ENCODE measurements around the gene MYO18A. TPM values are rescaled to one million over a fixed set of nuclear protein-coding genes. Genes with fewer than 3 reads are reported as not detected.

MYO18A gene
- total and polyA plus RNA-seq, 7 experiments from 2014 or later: 10.2 to 144 (median 95.3) TPM

- Mint-ChIP-seq H3K4me1 (peaks cover 0 to 14% (median 0%) of the 10 kb centered on the region in 7 donors), H3K9me3 (no peaks in the 10 kb centered on the region), H3K36me3 (no peaks in the 10 kb centered on the region), H3K27ac (no peak overlapping the region), H3K27me3 (peaks cover 0 to 23% (median 11%) of the 10 kb centered on the region in 5 donors), H3K4me3 (no peak overlapping the region)
- Histone ChIP-seq H3K4me1 (ENCODE audit: control insufficient read depth in 2 of 2, insufficient read depth in 2 of 2, low read length in 2 of 2) (no peaks in the 10 kb centered on the region), H3K36me3 (ENCODE audit: control insufficient read depth in 2 of 3, insufficient read depth in 3 of 3, low read length in 3 of 3) (no peaks in the 10 kb centered on the region), H3K4me3 (ENCODE audit: low read length) (no peak overlapping the region), H3K9me3 (ENCODE audit: control insufficient read depth in 2 of 3, low read length in 3 of 3) (no peaks in the 10 kb centered on the region), H3K27me3 (ENCODE audit: control insufficient read depth in 2 of 2, insufficient read depth in 2 of 2, low read length in 2 of 2) (no peaks in the 10 kb centered on the region), H3K27ac (ENCODE audit: low read depth, low read length) (no peak overlapping the region)
- ATAC-seq (no peak), DNase-seq (no peak)
- ChIA-PET POLR2A (no interaction called here), CTCF (no interaction called here)
- intact Hi-C loops (cut with micrococcal nuclease): no loop called here
These were observed 138.0 kb downstream of the MYO18A start for GRCh38 chr17:29042026-29042678.

- H3K27me3 Mint-ChIP-seq: peaks cover 0 to 24% (median 10%) of the 10 kb centered on the region in 5 donors
- Histone ChIP-seq H3K27me3 (ENCODE audit: control insufficient read depth in 2 of 2, insufficient read depth in 2 of 2, low read length in 2 of 2) (no peaks in the 10 kb centered on the region), H3K36me3 (ENCODE audit: control insufficient read depth in 2 of 3, insufficient read depth in 3 of 3, low read length in 3 of 3) (no peaks in the 10 kb centered on the region), H3K9me3 (ENCODE audit: control insufficient read depth in 2 of 3, low read length in 3 of 3) (no peaks in the 10 kb centered on the region), H3K4me1 (ENCODE audit: control insufficient read depth in 2 of 2, insufficient read depth in 2 of 2, low read length in 2 of 2) (no peaks in the 10 kb centered on the region), H3K4me3 (ENCODE audit: low read length) (no peak overlapping the region), H3K27ac (ENCODE audit: low read depth, low read length) (no peak overlapping the region)
- no peaks in the 10 kb centered on the region for H3K36me3 Mint-ChIP-seq
- ChIA-PET CTCF (interaction anchor here (0.7 kb wide), 1 partner anchor 17 kb away, joined by 3 read pairs; no protein-coding TSS in a partner anchor), POLR2A (no interaction called here)
- no peak for DNase-seq
- no peak for ATAC-seq
- intact Hi-C loops (cut with micrococcal nuclease): no loop called here
- peaks cover 0 to 14% (median 0%) of the 10 kb centered on the region in 7 donors for H3K4me1 Mint-ChIP-seq
- no peak overlapping the region for H3K27ac Mint-ChIP-seq
- no peaks in the 10 kb centered on the region for H3K9me3 Mint-ChIP-seq
- no peak overlapping the region for H3K4me3 Mint-ChIP-seq
These were observed 138.6 kb downstream of the MYO18A start for GRCh38 chr17:29041571-29041970.

- H3K27me3 Mint-ChIP-seq: peaks cover 4 to 24% (median 10%) of the 10 kb centered on the region in 5 donors
- H3K36me3 Mint-ChIP-seq: no peaks in the 10 kb centered on the region
- Histone ChIP-seq H3K27ac (ENCODE audit: low read depth, low read length) (no peak overlapping the region), H3K4me3 (ENCODE audit: low read length) (no peak overlapping the region), H3K27me3 (ENCODE audit: control insufficient read depth in 2 of 2, insufficient read depth in 2 of 2, low read length in 2 of 2) (no peaks in the 10 kb centered on the region), H3K4me1 (ENCODE audit: control insufficient read depth in 2 of 2, insufficient read depth in 2 of 2, low read length in 2 of 2) (no peaks in the 10 kb centered on the region), H3K36me3 (ENCODE audit: control insufficient read depth in 2 of 3, insufficient read depth in 3 of 3, low read length in 3 of 3) (no peaks in the 10 kb centered on the region), H3K9me3 (ENCODE audit: control insufficient read depth in 2 of 3, low read length in 3 of 3) (no peaks in the 10 kb centered on the region)
- no peak overlapping the region for H3K27ac Mint-ChIP-seq
- ChIA-PET CTCF (interaction anchor here (0.7 kb wide), 1 partner anchor 18 kb away, joined by 3 read pairs; no protein-coding TSS in a partner anchor), POLR2A (no interaction called here)
- ATAC-seq: no peak
- DNase-seq: no peak
- H3K4me1 Mint-ChIP-seq: peaks cover 0 to 14% (median 0%) of the 10 kb centered on the region in 7 donors
- peaks cover 0 to 2% (median 0%) of the 10 kb centered on the region in 11 donors for H3K9me3 Mint-ChIP-seq
- H3K4me3 Mint-ChIP-seq: no peak overlapping the region
- intact Hi-C loops (cut with micrococcal nuclease): no loop called here
These were observed 139.1 kb downstream of the MYO18A start for GRCh38 chr17:29041091-29041490.

GRCh38 chr17:29039764-29040598 lies 140.2 kb downstream of the MYO18A start:
- ATAC-seq: no peak
- H3K4me1 Mint-ChIP-seq: peaks cover 0 to 14% (median 0%) of the 10 kb centered on the region in 7 donors
- DNase-seq: no peak
- H3K4me3 Mint-ChIP-seq: no peak overlapping the region
- H3K9me3 Mint-ChIP-seq: peaks cover 0 to 7% (median 4%) of the 10 kb centered on the region in 11 donors
- Histone ChIP-seq H3K9me3 (ENCODE audit: control insufficient read depth in 2 of 3, low read length in 3 of 3) (no peaks in the 10 kb centered on the region), H3K27me3 (ENCODE audit: control insufficient read depth in 2 of 2, insufficient read depth in 2 of 2, low read length in 2 of 2) (no peaks in the 10 kb centered on the region), H3K36me3 (ENCODE audit: control insufficient read depth in 2 of 3, insufficient read depth in 3 of 3, low read length in 3 of 3) (no peaks in the 10 kb centered on the region), H3K4me3 (ENCODE audit: low read length) (no peak overlapping the region), H3K4me1 (ENCODE audit: control insufficient read depth in 2 of 2, insufficient read depth in 2 of 2, low read length in 2 of 2) (no peaks in the 10 kb centered on the region), H3K27ac (ENCODE audit: low read depth, low read length) (no peak overlapping the region)
- peaks cover 6 to 24% (median 11%) of the 10 kb centered on the region in 5 donors for H3K27me3 Mint-ChIP-seq
- H3K36me3 Mint-ChIP-seq: peaks cover 0 to 4% (median 0%) of the 10 kb centered on the region in 5 donors
- no peak overlapping the region for H3K27ac Mint-ChIP-seq
- POLR2A ChIA-PET: no interaction called here
- intact Hi-C loops (cut with micrococcal nuclease): no loop called here
- CTCF ChIA-PET: no interaction called here

GRCh38 chr17:29038085-29038795 lies 142.0 kb downstream of the MYO18A start:
- Histone ChIP-seq H3K27me3 (ENCODE audit: control insufficient read depth in 2 of 2, insufficient read depth in 2 of 2, low read length in 2 of 2) (no peaks in the 10 kb centered on the region), H3K27ac (ENCODE audit: low read depth, low read length) (no peak overlapping the region), H3K4me1 (ENCODE audit: control insufficient read depth in 2 of 2, insufficient read depth in 2 of 2, low read length in 2 of 2) (no peaks in the 10 kb centered on the region), H3K4me3 (ENCODE audit: low read length) (no peak overlapping the region), H3K9me3 (ENCODE audit: control insufficient read depth in 2 of 3, low read length in 3 of 3) (no peaks in the 10 kb centered on the region), H3K36me3 (ENCODE audit: control insufficient read depth in 2 of 3, insufficient read depth in 3 of 3, low read length in 3 of 3) (no peaks in the 10 kb centered on the region)
- Mint-ChIP-seq H3K27ac (no peak overlapping the region), H3K4me3 (no peak overlapping the region), H3K27me3 (peaks cover 17 to 40% (median 22%) of the 10 kb centered on the region in 5 donors), H3K9me3 (peaks cover 3 to 21% (median 12%) of the 10 kb centered on the region in 11 donors), H3K36me3 (peaks cover 0 to 8% (median 4%) of the 10 kb centered on the region in 5 donors), H3K4me1 (peaks cover 0 to 14% (median 0%) of the 10 kb centered on the region in 7 donors)
- intact Hi-C loops (cut with micrococcal nuclease): no loop called here
- no peak for ATAC-seq
- ChIA-PET CTCF (no interaction called here), POLR2A (no interaction called here)
- no peak for DNase-seq

GRCh38 chr17:29037739-29038084 lies 142.5 kb downstream of the MYO18A start:
- peaks cover 3 to 21% (median 12%) of the 10 kb centered on the region in 11 donors for H3K9me3 Mint-ChIP-seq
- Histone ChIP-seq H3K4me3 (ENCODE audit: low read length) (no peak overlapping the region), H3K27me3 (ENCODE audit: control insufficient read depth in 2 of 2, insufficient read depth in 2 of 2, low read length in 2 of 2) (no peaks in the 10 kb centered on the region), H3K9me3 (ENCODE audit: control insufficient read depth in 2 of 3, low read length in 3 of 3) (no peaks in the 10 kb centered on the region), H3K27ac (ENCODE audit: low read depth, low read length) (no peak overlapping the region), H3K4me1 (ENCODE audit: control insufficient read depth in 2 of 2, insufficient read depth in 2 of 2, low read length in 2 of 2) (no peaks in the 10 kb centered on the region), H3K36me3 (ENCODE audit: control insufficient read depth in 2 of 3, insufficient read depth in 3 of 3, low read length in 3 of 3) (no peaks in the 10 kb centered on the region)
- no peak overlapping the region for H3K4me3 Mint-ChIP-seq
- H3K27ac Mint-ChIP-seq: no peak overlapping the region
- peaks cover 0 to 9% (median 4%) of the 10 kb centered on the region in 5 donors for H3K36me3 Mint-ChIP-seq
- peaks cover 21 to 45% (median 28%) of the 10 kb centered on the region in 5 donors for H3K27me3 Mint-ChIP-seq
- ATAC-seq (no peak), DNase-seq (no peak)
- ChIA-PET CTCF (no interaction called here), POLR2A (no interaction called here)
- H3K4me1 Mint-ChIP-seq: peaks cover 0 to 12% (median 0%) of the 10 kb centered on the region in 7 donors
- intact Hi-C loops (cut with micrococcal nuclease): no loop called here
